SKM-1 treated with dmso at 0.1 percent for 144 hours (cell line): ENCODE results near the gene HERC3.
A peak's percentile ranks its signal among the peaks of the same experiment; 100 is the strongest.

Source experiments
- DNase-seq: peaks from one replicate; lab custom pipeline; 2025; ENCODE audit not compliant: unreplicated experiment; lab: John Stamatoyannopoulos, UW

Gene HERC3

DNA sequence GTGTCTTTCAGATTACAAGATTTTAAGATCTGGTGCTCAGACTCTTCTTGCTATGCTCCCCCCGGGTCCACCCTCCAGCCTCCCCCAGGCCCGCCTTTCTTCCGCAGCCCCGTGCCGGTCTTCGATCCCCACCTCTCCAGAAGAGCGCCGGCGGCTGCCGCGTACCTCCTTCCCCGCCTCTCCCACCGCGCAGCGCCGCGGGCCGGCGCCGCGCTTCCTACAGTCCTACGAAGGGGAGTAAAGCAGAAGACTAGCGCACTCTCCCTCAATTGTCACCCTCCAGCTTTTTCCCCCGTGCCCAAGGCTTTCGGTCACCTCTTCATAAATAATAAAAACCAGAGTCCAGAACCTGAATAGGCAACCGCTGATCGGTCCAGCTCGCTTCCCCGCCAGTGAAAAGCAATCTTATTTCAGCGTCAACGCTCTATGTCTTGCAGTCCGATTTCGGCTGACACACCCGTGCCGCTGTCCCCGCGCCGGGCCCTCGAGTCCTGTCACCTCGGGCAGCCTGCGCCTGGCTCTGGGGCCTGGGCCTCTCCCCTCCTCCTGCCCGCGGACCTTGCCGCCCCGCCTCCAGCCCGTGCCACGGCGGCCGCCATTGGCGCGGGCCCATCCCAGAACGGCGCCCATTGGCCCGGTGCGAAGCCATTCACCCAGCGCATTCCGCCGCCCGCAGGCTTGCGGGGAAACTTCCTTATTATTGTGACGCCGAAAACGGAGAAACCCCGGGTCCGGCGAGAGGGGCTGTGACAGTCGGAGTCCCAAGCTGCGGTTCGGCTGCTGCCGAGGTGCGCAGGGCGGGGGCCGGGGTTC lies at the start of gene HERC3:
Gene HERC3 (plus strand): TSS at position 694 of the 813 bp plus-strand sequence. CDS start 13,344 bp downstream, outside the sequence.
- DNase-seq: peak; percentile 84

DNA sequence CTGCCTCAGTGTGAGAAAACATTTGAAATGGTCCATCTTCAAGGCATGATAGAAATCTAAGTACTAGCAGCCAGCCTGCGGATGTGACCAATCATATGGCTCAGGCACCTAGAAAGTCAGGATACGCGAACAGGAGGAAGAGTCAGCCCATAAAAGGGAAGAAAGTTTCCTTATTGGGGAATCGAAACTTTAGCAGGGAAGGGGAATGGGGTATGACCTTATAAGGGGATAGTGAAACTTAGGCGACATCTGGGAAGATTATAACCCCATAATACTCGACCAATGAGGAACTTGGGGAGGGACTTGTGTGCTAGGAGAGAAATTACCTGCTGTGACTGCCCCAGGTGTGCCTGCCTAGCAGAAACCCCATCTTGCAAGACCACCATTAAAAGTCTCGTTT lies 42.5 kb upstream of the HERC3 start:
- DNase-seq: no peak

DNA sequence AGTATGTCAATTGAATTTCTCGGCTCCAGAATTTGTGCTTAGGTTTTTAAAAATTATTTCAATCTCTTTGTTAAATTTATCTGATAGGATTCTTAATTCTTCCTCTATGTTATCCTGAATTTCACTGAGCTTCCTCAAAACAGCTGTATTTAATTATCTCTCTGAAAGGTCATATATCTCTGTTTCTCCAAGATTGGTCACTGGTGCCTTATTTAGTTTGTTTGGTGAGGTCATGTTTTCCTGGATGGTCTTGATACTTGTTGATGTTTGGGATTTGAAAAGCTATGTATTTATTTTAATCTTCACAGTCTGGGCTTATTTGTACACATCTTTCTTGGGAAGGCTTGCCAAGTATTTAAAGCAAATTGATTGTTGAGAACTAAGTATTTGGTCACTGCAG lies 24.7 kb upstream of the HERC3 start:
- DNase-seq: no peak

DNA sequence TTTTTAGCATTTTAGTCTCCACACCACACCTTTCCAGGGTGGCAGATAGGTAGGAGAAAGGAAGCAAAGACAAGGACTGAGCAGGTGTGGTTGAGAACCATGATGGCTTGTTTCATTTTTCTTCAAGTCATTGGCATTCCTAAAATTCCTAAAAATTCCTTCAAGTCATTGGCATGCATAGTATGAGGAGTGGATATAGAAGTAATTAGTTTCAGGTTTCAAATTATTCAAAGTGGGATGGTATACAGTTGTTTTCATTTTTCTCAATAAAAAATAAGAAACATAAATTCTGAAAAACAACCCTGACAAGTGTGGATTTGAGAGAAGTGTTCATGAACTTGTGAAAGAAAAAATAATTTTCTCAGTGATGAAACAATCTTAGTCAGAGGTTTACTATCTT lies 22.3 kb upstream of the HERC3 start:
- DNase-seq: no peak

DNA sequence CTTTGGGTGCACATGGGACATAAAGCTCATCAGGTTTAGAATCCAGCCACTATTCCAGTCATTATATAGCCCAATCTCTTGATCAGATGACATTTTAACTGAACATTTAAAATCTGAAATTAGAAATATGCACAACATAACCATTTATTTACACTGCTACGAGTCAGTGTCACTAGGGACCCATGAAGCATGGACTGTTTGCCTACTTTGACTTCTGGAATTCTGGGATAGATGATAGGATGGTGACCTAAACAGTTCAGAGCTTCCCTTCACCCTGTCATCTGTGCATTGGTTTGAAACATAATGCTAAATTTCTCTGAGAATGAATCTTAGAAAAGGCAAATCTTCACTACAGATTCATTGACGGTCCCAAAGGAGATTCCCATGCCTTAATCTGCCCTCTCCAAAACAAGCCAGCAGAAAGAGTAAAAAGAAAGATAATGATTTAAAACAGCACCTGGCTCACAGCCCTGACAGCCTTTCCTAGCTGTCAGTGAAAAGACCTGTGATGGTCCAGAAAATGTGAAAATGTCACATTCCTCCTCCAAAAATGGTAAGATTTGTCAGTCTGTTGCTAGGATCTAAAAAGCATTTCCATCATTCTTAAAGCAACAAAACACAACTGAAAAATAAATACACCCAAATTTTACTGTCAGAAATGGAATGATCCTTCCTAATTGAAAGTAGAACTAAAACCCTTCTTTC lies 18.9 kb upstream of the HERC3 start:
- DNase-seq: no peak

DNA sequence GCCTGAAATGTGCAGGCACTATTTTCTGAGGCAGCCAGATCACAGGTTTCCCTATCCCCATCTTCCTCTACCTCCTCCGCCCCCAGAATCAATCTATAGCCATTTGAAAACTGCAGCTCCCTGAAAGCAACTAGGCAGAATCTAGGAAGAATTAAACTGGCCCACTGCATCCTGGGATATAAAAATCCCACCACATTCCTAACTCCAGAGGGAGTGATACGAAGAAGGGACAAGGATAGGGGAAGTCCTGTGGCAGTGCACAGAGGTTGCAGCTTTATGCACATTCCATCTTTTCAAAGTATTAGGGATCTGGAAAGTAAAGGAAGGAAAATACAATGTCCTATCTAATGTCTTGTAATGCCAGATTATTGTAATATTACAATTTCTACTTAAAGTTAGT lies 18.3 kb upstream of the HERC3 start:
- DNase-seq: no peak

DNA sequence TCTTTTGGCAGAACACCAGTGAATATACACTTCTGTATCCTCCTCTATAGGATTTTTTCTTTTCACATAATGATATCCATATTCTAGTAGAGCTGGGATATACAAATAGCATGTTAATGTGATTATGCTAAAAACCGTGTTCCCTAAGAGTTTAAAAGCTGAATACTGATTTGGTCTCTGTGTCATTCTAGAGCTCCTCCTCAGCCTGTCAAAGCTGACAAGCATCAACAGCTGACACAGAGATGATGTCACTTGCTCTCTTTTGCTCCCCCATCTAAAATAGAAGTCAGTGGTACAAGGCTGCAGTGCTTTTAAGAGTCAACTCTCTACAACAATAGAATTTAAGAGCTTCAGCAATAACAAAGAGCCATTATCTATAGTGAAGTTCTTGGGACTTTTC lies 17.1 kb upstream of the HERC3 start:
- no peak for DNase-seq

DNA sequence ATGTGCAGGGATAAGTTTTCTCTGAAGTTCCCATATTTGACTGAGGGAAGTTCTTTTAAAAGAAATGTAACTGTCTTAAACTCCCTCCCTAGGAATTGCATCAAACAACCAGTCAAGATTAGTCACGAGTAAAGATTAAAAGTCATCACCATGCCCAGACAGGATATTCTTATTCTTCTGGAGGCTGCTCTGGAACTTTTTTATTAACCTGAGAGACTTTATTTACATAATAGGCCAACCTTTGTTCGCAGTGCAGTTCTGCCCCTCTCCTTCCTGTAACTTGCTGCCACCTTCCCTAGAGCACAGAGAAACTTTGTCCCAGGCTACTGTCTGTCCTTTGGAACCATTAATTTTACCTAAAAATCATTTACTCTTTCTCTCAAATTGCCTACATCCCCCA lies 9.8 kb upstream of the HERC3 start:
- no peak for DNase-seq

DNA sequence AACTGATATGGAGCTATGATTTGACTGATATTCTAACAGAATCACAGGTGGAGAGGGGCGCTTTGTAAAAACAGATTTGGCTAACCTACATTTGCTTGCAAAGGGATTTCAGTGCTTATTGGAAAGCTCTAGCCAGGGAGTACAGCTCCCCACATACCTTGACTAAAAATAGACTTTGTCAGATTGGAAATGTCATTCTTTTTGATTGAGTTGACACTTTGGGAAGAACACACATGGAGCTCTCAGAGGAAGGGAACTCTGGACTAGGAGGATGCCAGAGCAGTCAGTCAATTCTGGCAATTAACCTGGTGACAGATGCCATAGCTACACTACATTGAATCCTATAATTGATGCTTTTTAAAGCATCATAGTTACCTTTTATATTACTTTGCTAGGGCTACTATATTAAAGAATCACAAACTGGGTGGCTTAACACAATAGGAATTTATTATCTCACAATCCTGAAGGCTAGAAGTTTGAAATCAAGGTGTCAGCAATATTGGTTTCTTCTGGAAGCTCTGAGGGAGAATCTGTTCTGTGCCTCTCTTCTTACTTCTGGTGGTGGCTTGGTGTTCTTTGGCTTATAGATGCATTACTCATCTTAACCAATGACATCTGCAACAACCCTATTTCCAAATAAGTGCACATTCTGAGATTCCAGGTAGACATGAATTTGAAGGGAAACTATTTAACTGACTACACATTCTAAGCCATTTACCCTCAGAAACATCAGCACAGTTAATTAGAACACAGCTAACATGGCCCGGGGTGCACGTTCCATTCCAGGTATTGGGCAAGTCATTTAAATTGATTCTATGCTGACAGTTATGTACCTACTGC lies 8.4 kb upstream of the HERC3 start:
- DNase-seq: no peak

DNA sequence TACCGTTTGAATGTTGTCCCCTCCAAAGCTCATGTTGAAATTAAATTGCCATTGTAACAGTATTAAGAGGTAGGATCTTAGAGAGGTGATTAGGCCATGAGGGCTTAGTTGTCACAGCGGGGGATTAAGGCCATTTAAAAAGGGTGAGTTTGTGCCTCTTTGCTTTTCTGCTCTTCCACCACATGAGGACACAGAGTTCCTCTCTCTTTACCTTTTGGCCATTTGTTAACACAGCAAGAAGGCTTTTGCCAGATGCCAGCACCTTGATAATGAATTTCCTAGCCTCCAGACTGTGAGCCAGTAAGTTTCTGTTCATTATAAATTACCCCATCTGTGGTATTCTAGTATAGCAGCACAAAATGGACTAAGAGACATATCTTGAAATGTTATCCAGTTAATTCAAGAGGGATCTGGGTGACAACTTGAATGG lies 7.8 kb upstream of the HERC3 start:
- DNase-seq: no peak

DNA sequence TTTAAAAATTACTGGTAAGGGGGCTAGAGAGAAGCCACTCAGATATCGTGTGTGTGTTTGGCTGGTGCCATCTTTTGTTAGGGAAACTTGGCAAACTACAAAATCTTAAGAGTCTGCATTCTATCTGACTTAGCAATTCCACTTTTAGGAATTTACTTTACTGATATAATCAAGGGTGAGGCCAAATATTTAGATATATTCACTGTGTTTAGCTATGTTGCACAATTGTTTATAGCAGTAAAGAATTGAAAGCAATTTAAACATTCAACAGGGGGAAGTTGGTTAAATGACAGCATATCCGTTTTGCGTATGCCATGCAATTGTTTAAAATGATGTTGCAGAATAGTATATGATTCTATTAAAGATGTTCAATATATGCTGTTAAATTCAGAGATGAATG lies 6.4 kb upstream of the HERC3 start:
- no peak for DNase-seq

DNA sequence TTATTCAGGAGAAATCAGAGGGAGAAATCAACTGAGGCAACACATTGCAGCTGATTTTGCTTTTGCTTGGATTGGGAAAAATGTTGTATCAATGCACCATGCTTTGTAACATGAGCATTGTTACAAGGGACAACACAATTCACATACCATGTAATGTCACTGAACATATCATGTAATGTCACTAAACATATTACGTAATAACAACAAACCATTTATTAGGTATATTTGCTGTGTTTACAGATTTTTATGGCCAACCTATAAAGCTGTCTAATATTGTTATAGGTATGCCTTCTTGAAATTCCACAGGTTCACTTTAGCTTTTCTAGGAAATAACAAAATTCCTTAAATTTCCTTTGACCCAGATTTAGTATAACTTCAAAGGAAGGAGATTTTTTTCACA lies 5.0 kb upstream of the HERC3 start:
- DNase-seq: no peak

DNA sequence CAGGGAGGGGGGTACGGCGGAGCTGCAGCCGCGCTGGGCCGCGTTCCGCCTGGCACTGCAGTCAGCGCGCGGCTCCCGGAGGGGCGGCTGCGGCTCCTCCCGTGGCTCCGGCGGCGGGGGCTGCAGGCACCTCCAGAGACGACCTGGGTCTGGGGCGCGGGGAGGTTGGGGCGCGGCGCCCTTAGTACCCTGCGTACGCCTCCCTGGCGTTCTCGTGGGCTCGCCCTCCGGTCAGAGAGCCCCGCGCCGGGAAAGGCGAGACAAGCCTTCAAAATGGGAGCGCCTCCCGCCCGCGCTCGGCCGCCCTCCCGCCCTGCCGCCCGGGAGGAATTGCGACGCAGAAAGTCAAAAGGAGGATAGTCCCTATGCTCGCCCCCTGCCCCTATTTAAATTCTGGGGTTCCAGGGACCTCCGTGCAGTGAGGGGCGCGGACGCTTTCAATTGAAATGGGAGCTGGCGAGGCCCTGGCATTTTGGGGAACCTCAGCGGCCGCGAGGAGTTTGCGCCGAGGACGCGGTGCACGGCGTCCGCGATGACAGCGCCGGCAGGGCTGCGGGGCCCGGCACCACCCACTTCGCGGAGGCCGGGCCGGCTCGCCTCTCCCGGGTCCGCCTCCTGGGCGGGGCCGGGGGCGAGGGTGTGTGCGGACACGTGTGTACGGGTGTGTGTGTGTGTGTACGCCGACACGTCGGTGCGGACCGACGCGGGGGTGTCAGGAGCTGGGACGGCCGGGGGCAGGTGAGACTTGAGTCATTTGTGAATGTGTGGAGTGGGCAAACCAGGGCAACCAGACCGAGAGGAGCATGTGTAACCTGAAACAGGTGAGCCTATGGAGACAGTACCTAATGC lies 544 bp downstream of the HERC3 start:
- peak; percentile 71 for DNase-seq

DNA sequence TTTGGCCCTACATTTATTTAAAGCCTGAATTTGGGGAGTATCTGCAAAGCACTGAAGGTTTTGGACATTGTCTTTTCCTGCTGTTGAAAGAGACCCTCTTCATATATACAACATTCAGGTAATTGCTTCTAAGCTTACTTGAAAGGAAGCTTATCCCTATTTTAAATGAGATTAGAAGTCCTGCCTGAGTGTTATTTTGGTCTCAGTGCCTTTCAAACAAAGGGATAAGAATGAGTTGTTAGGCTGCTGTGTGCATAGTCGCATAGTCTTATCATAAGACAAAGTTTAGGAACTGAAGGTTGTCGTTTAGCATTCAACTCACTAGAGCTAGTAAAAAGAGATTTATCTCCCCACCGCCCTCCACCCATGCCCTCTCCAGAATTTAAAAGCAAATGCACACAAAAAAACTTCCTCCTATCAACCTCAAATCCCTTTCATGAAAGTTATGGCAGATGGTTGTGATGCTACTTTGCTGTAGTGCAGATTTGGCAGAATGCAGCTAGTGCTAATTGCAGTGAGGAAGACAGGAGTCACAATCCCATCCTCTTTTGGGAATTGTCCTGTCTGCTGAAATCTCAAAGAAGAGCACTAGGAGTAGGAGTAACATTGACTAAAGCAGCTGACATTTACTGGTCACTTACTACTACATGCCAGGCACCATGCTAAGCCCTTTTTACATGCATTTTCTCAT lies 5.8 kb downstream of the HERC3 start:
- DNase-seq: no peak

DNA sequence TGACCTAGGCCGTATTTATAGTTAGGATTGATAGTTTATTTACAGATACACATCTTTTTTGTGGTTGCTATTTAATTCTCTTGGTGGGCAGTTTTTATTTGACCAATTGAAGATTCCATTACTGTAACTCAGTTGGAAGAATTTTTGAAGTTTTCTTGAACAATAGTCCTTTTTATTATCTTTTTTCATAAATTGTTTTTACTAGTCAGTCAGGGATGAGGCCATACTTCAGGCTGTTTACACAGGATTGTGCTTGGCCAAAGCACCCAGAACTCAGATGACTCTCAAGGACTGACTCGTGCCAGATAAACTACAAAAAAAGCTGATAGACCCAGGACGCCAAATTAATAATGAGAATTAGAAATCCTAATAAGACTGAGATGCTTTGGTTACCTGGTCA lies 7.0 kb downstream of the HERC3 start:
- no peak for DNase-seq

DNA sequence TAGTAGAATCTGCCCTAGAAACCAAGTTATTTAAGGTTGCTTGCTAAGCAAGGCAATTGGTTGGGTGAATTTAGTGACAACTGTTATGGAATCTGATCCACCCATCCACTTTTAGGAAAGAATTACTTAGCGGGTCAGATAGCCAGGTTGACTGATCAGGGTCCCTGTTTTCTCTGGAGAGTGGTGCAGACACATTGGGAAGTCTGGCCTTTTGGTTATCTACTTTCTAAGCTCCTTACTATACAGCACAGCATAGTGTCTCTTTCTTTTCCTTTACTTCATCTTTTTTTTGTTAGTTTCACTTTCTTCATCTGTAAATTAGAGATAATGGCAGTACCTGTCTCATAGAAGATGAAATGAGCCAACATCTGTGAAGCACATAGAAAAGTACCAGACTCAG lies 7.4 kb downstream of the HERC3 start:
- no peak for DNase-seq

DNA sequence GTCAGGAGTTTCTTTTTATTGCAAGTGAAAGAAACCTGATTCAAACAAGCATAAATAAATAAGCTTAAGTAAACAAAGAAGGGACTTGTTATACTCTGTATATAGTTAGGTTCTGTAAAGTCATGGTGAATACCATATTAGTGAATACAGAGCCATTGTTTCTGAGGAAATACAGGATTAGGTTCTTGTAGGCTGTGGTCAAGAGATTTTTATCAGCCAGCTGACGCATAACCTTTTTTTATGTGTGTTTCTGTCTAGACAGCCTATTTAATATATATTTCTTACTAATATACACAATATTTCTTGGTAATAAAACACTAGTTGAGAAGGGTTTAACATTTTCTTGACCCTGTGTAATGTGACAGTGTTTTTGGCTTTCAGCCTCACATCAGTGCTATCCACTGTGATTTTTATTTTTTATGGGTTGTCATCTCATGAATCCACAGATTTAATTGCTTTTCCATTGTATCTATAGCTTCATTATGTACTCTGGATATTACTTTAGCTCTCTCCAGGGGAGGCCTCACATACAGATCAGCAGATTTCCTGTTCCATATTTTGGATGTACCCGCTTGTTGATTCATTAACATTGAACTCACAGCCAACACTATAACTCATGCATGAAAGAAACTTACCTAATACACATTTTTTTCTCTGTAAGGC lies 8.0 kb downstream of the HERC3 start:
- DNase-seq: no peak

DNA sequence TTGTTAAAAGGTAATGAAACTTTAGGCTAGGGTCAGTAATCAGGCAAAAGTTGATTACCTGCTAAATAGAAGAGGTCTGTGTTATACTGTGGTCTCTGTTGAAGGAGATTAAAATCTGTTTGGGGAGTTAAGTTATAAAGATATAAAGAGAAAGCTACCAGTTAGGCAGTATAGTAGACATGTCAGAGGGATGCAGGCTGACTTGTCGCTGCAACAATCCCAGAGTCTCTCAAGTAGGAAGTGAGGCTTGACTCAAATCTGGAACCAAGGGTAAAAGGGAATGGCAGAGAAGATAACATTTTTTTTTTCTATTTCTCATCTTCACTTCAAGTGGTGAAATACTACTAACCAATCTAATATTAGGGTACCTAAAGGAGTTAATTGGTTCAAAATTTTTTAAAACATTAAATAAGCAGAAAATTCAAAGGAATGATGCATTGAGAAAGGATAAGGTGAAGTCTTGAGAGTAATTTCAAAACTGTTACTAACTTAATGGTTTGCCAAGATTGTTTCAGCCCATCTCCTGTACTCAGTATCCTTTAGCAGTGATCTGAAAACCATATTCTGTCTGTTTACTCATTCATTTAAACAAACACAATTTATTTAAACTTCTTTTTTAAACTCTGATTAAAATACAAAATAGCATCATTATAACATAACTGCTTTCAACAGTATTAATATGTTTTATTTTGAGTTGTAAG lies 12.8 kb downstream of the HERC3 start:
- DNase-seq: no peak

DNA sequence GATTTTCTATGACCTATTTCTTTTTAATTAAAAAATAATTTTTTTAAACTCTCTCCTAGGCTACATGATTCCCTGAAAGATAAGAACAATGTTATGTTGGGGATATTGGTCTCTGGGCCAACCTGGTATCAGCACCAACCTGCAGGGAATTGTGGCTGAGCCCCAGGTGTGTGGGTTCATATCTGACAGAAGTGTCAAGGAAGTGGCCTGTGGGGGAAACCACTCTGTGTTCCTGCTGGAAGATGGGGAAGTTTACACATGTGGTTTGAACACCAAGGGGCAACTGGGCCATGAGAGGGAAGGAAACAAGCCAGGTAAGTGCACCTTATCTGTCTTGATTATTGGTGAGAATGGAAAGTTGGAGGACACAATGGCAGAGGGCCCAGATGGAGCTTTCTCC lies 13.5 kb downstream of the HERC3 start:
- no peak for DNase-seq
